ENCODE measurements around the gene C17orf75. TPM values are rescaled to one million over a fixed set of nuclear protein-coding genes. Genes with fewer than 3 reads are reported as not detected.
"Not testable (repeated sequence)": the region's sequence is repeated elsewhere in the genome, so short reads cannot be mapped to it uniquely, and the experiment has no call there.

C17orf75 gene
- total RNA-seq, 1 donor from 2014 or later = 16.2 TPM

GRCh38 chr17:32318071-32318470, 23.9 kb downstream of the C17orf75 start:
- no peak overlapping the region for H3K27ac Mint-ChIP-seq (ENCODE audit: unreplicated experiment)
- no peaks in the 10 kb centered on the region for H3K79me2 ChIP-seq (ENCODE audit: insufficient read depth, low read length)
- H3K27me3 ChIP-seq (ENCODE audit: insufficient read depth, low read length) = peaks cover 18% of the 10 kb centered on the region
- H3K9me3 ChIP-seq (ENCODE audit: insufficient read depth, low read depth, low read length) = no peaks in the 10 kb centered on the region
- H3K9me3 Mint-ChIP-seq (ENCODE audit: unreplicated experiment) = no peaks in the 10 kb centered on the region
- no peak overlapping the region for H3K4me3 Mint-ChIP-seq (ENCODE audit: unreplicated experiment)
- DNase-seq (ENCODE audit: low read depth) = no peak
- no peak overlapping the region for H3K27ac ChIP-seq (ENCODE audit: low read depth, low read length)
- H3K36me3 ChIP-seq (ENCODE audit: insufficient read depth, low read length) = no peaks in the 10 kb centered on the region
- no peak for TF ChIP-seq EZH2 (IDR thresholded peaks at IDR 0.05; ENCODE audit: insufficient read depth, low read length)
- no peak for TF ChIP-seq CTCF (IDR thresholded peaks at IDR 0.05; ENCODE audit: insufficient read depth, low read depth, low read length)
- no peaks in the 10 kb centered on the region for H3K4me1 ChIP-seq (ENCODE audit: insufficient read depth, low read length)
- H4K20me1 ChIP-seq (ENCODE audit: insufficient read depth, low read length) = no peaks in the 10 kb centered on the region
- peaks cover 2% of the 10 kb centered on the region for H3K36me3 Mint-ChIP-seq (ENCODE audit: low read depth, unreplicated experiment)
- FAIRE-seq = no peak
- H3K4me1 Mint-ChIP-seq (ENCODE audit: low read depth, unreplicated experiment) = no peaks in the 10 kb centered on the region
- H3K27me3 Mint-ChIP-seq (ENCODE audit: low read depth, unreplicated experiment) = peaks cover 36% of the 10 kb centered on the region
- no peak overlapping the region for H3K4me3 ChIP-seq (ENCODE audit: insufficient read depth, low read depth, low read length)
- no peak overlapping the region for H2AFZ ChIP-seq (ENCODE audit: low read depth, low read length)
- no peak overlapping the region for H3K9ac ChIP-seq (ENCODE audit: low read length)
- H3K4me2 ChIP-seq (ENCODE audit: low read length) = no peak overlapping the region

DNA sequence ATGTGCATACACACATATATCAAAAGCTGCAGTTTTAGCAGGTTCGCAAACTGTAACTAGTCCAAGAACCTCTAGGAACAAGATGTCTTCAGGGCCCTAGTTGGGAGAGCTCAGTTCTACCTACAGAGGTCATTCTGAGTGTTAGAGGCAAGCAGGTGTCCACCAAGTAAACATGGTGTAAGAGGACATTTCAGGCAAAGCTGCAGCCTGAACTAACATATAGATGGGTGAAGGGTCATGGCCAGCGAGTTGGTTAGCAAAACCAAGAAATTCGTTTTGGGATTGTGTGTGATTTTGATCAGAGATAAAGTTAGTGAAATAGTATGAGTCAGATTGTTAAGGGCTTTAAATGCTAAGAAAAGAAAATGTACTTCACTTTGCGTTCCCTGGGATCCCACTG, 24.6 kb downstream of the C17orf75 start:
- Histone ChIP-seq H3K27ac (ENCODE audit: low read depth, low read length) (no peak overlapping the region), H3K9me3 (ENCODE audit: insufficient read depth, low read depth, low read length) (no peaks in the 10 kb centered on the region), H3K4me2 (ENCODE audit: low read length) (no peak overlapping the region), H2AFZ (ENCODE audit: low read depth, low read length) (no peak overlapping the region), H3K9ac (ENCODE audit: low read length) (no peak overlapping the region), H3K36me3 (ENCODE audit: insufficient read depth, low read length) (no peaks in the 10 kb centered on the region), H3K4me1 (ENCODE audit: insufficient read depth, low read length) (no peaks in the 10 kb centered on the region), H3K79me2 (ENCODE audit: insufficient read depth, low read length) (no peaks in the 10 kb centered on the region), H3K27me3 (ENCODE audit: insufficient read depth, low read length) (peaks cover 18% of the 10 kb centered on the region), H4K20me1 (ENCODE audit: insufficient read depth, low read length) (no peaks in the 10 kb centered on the region), H3K4me3 (ENCODE audit: insufficient read depth, low read depth, low read length) (no peak overlapping the region)
- DNase-seq (ENCODE audit: low read depth) (no peak), FAIRE-seq (no peak)
- Mint-ChIP-seq H3K27me3 (ENCODE audit: low read depth, unreplicated experiment) (peaks cover 33% of the 10 kb centered on the region), H3K9me3 (ENCODE audit: unreplicated experiment) (no peaks in the 10 kb centered on the region), H3K36me3 (ENCODE audit: low read depth, unreplicated experiment) (peaks cover under 1% of the 10 kb centered on the region), H3K4me1 (ENCODE audit: low read depth, unreplicated experiment) (no peaks in the 10 kb centered on the region), H3K27ac (ENCODE audit: unreplicated experiment) (no peak overlapping the region), H3K4me3 (ENCODE audit: unreplicated experiment) (no peak overlapping the region)
- TF ChIP-seq EZH2 (IDR thresholded peaks at IDR 0.05; ENCODE audit: insufficient read depth, low read length) (no peak), CTCF (IDR thresholded peaks at IDR 0.05; ENCODE audit: insufficient read depth, low read depth, low read length) (no peak)

- not testable (repeated sequence) for H3K4me3 ChIP-seq (ENCODE audit: insufficient read depth, low read depth, low read length); H3K9me3 Mint-ChIP-seq (ENCODE audit: unreplicated experiment); H3K9ac ChIP-seq (ENCODE audit: low read length); H2AFZ ChIP-seq (ENCODE audit: low read depth, low read length); H3K4me2 ChIP-seq (ENCODE audit: low read length); H4K20me1 ChIP-seq (ENCODE audit: insufficient read depth, low read length); H3K4me1 Mint-ChIP-seq (ENCODE audit: low read depth, unreplicated experiment); FAIRE-seq; H3K4me1 ChIP-seq (ENCODE audit: insufficient read depth, low read length); H3K36me3 ChIP-seq (ENCODE audit: insufficient read depth, low read length); H3K27ac ChIP-seq (ENCODE audit: low read depth, low read length); H3K9me3 ChIP-seq (ENCODE audit: insufficient read depth, low read depth, low read length); H3K79me2 ChIP-seq (ENCODE audit: insufficient read depth, low read length); H3K4me3 Mint-ChIP-seq (ENCODE audit: unreplicated experiment); H3K36me3 Mint-ChIP-seq (ENCODE audit: low read depth, unreplicated experiment); DNase-seq (ENCODE audit: low read depth); H3K27ac Mint-ChIP-seq (ENCODE audit: unreplicated experiment)
- H3K27me3 ChIP-seq (ENCODE audit: insufficient read depth, low read length) = peaks cover 18% of the 10 kb centered on the region
- peaks cover 27% of the 10 kb centered on the region for H3K27me3 Mint-ChIP-seq (ENCODE audit: low read depth, unreplicated experiment)
Measured at GRCh38 chr17:32316653-32317052, 25.3 kb downstream of the C17orf75 start.

Measured in astrocyte (in vitro differentiated cells and primary cell).